Trophoblast cell (in vitro differentiated cells and primary cell): ENCODE results near the gene MACROD2.
"Not testable (repeated sequence)": the region's sequence is repeated elsewhere in the genome, so short reads cannot be mapped to it uniquely, and the experiment has no call there.

Experiments used
- DNase-seq, 2 donors: peaks; one replicate each; pipeline ENCODE4 v3.0.0-alpha.2; 2016
- H2AFZ ChIP-seq: 2 replicates; pipeline ENCODE4 v1.6.1; 2013; ENCODE audit warnings: low read length, moderate library complexity, mild to moderate bottlenecking; ENCODE audit not compliant: insufficient read depth, poor library complexity
- H2AK5ac ChIP-seq: 2 replicates; pipeline ENCODE4 v1.6.1; 2013; ENCODE audit warnings: mild to moderate bottlenecking, low read length
- H2BK120ac ChIP-seq: 2 replicates; pipeline ENCODE4 v1.6.1; 2013; ENCODE audit warnings: low read length, mild to moderate bottlenecking, moderate library complexity; ENCODE audit not compliant: insufficient read depth, poor library complexity
- H2BK12ac ChIP-seq: 2 replicates; pipeline ENCODE4 v1.6.1; 2013; ENCODE audit warnings: mild to moderate bottlenecking, low read length, moderate library complexity
- H2BK5ac ChIP-seq: 2 replicates; pipeline ENCODE4 v1.6.1; 2013; ENCODE audit warnings: low read length, low read depth, moderate library complexity, mild to moderate bottlenecking; ENCODE audit not compliant: poor library complexity
- H3K14ac ChIP-seq: 2 replicates; pipeline ENCODE4 v1.6.1; 2013; ENCODE audit warnings: mild to moderate bottlenecking, low read length
- H3K18ac ChIP-seq: 2 replicates; pipeline ENCODE4 v1.6.1; 2013; ENCODE audit warnings: mild to moderate bottlenecking, low read length
- H3K23ac ChIP-seq: 2 replicates; pipeline ENCODE4 v1.6.1; 2013; ENCODE audit warnings: low read length
- H3K27ac ChIP-seq: 2 replicates; pipeline ENCODE4 v1.5.1; 2013; ENCODE audit warnings: low read depth, mild to moderate bottlenecking, inconsistent platforms, low read length, moderate library complexity
- H3K27me3 ChIP-seq: 2 replicates; pipeline ENCODE4 v1.6.1; 2013; ENCODE audit warnings: inconsistent platforms, mild to moderate bottlenecking, low read length, moderate library complexity; ENCODE audit not compliant: insufficient read depth
- H3K36me3 ChIP-seq, 2 experiments: 1 replicate in 1 of 2; 2 replicates in 1 of 2; pipeline ENCODE4 v1.6.1; 2013; ENCODE audit warnings: low read length in 2 of 2, mild to moderate bottlenecking in 2 of 2, moderate library complexity in 1 of 2; ENCODE audit not compliant: insufficient read depth in 2 of 2, control insufficient read depth in 1 of 2
- H3K4ac ChIP-seq: 2 replicates; pipeline ENCODE4 v1.6.1; 2013; ENCODE audit warnings: low read depth, mild to moderate bottlenecking, low read length, moderate library complexity
- H3K4me1 ChIP-seq, 2 experiments: 1 replicate in 1 of 2; 2 replicates in 1 of 2; pipeline ENCODE4 v1.6.1; 2013; ENCODE audit warnings: low read length in 2 of 2, mild to moderate bottlenecking in 2 of 2, moderate library complexity in 1 of 2; ENCODE audit not compliant: insufficient read depth in 2 of 2, control insufficient read depth in 1 of 2
- H3K4me2 ChIP-seq: 2 replicates; pipeline ENCODE4 v1.6.1; 2013; ENCODE audit warnings: inconsistent platforms, mild to moderate bottlenecking, low read length, moderate library complexity
- H3K4me3 ChIP-seq: 2 replicates; pipeline ENCODE4 v1.5.1; 2013; ENCODE audit warnings: mild to moderate bottlenecking, low read depth, low read length, inconsistent platforms
- H3K79me1 ChIP-seq: one replicate; pipeline ENCODE4 v1.6.1; 2013; ENCODE audit warnings: low read length
- H3K79me2 ChIP-seq: 2 replicates; pipeline ENCODE4 v1.6.1; 2013; ENCODE audit warnings: low read length, mild to moderate bottlenecking; ENCODE audit not compliant: control insufficient read depth, insufficient read depth, poor library complexity
- H3K9ac ChIP-seq: 2 replicates; pipeline ENCODE4 v1.6.1; 2013; ENCODE audit warnings: mild to moderate bottlenecking, low read length
- H3K9me3 ChIP-seq: 2 replicates; pipeline ENCODE4 v1.6.1; 2013; ENCODE audit warnings: low read depth, mild to moderate bottlenecking, control low read depth, inconsistent platforms, low read length; ENCODE audit not compliant: insufficient read depth
- H4K12ac ChIP-seq: 2 replicates; pipeline ENCODE4 v1.6.1; 2013; ENCODE audit warnings: low read depth, mild to moderate bottlenecking, low read length, moderate library complexity
- H4K8ac ChIP-seq: 2 replicates; pipeline ENCODE4 v1.6.1; 2013; ENCODE audit warnings: low read depth, mild to moderate bottlenecking, low read length, moderate library complexity
- H4K91ac ChIP-seq: one replicate; pipeline ENCODE4 v1.6.1; 2013; ENCODE audit warnings: low read depth, mild to moderate bottlenecking, low read length, moderate library complexity
- WGBS: extraction: QIAGEN DNeasy Blood & Tissue Kit; methylation state at CpG from one replicate; pipeline ENCODE4 v1.1.7; 2013; ENCODE audit warnings: missing lambda C conversion rate; ENCODE audit not compliant: insufficient read length, insufficient coverage; ENCODE audit errors: extremely low coverage; 5-methylcytosine and 5-hydroxymethylcytosine counted together

MACROD2 gene

DNA sequence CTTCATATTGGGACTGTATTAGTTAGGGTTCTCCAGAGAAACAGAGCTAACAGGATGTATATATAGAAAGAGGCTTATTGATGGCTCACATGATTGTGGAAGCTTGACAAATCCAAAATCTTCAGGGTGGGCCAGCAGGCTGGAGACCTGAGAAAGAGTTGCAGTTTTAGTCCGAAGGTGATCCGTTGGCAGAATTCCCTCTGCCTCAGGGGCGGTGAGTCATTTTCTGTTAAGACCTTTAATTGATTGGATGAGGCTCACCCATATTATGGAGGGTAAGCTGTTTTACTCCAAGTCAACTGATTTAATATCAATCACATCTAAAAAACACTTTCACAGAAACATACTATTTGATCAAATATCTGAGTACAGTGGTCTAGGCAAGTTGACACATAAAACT lies 228.5 kb downstream of the MACROD2 start:
- no peak overlapping the region for H3K4me2 ChIP-seq
- no peaks in the 10 kb centered on the region for H3K79me1 ChIP-seq
- H3K18ac ChIP-seq: no peak overlapping the region
- H3K79me2 ChIP-seq: no peaks in the 10 kb centered on the region
- no peak overlapping the region for H3K4ac ChIP-seq
- no peak overlapping the region for H2BK12ac ChIP-seq
- H3K23ac ChIP-seq: no peak overlapping the region
- no peak overlapping the region for H3K4me3 ChIP-seq
- H3K27me3 ChIP-seq: no peaks in the 10 kb centered on the region
- H3K9me3 ChIP-seq: no peaks in the 10 kb centered on the region
- no peak overlapping the region for H2AK5ac ChIP-seq
- H2AFZ ChIP-seq: no peak overlapping the region
- no peak overlapping the region for H3K27ac ChIP-seq
- H3K14ac ChIP-seq: no peak overlapping the region
- H4K8ac ChIP-seq: no peak overlapping the region
- H3K4me1 ChIP-seq: peaks cover 6 to 9% of the 10 kb centered on the region in 2 experiments
- H4K12ac ChIP-seq: no peak overlapping the region
- no peak for DNase-seq
- no peaks in the 10 kb centered on the region for H3K36me3 ChIP-seq
- no peak overlapping the region for H2BK5ac ChIP-seq
- no CpG with 5 or more reads among the region's 3 CpGs for WGBS
- H4K91ac ChIP-seq: no peak overlapping the region
- H3K9ac ChIP-seq: no peak overlapping the region
- no peak overlapping the region for H2BK120ac ChIP-seq

DNA sequence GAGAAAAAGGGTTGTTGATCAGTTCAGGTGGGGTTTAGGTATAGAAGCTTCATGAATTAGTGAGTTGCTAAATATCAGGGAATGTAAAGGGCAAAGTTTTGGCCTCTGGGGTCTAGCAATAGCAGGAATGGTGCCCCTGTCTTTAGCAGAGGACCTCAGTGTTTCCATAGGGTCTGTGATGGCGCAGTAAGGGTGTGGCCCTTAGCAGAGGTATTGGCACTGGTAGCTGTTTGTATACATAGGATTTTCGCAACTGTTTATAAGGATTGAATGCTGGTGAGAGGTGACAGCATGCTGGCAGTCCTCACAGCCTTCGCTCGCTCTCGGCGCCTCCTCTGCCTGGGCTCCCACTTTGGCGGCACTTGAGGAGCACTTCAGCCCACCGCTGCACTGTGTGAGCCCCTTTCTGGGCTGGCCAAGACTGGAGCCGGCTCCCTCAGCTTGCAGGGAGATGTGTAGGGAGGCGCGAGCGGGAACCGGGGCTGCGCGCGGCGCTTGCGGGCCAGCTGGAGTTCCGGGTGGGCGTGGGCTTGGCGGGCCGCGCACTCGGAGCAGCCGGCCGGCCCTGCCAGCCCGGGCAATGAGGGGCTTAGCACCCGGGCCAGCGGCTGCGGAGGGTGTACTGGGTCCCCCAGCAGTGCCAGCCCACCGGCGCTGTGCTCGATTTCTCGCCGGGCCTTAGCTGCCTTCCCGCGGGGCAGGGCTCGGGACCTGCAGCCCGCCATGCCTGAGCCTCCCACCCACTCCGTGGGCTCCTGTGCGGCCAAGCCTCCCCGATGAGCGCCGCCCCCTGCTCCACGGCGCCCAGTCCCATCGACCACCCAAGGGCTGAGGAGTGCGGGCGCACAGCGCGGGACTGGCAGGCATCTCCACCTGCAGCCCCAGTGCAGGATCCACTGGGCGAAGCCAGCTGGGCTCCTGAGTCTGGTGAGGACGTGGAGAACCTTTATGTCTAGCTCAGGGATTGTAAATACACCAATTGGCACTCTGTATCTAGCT lies 231.0 kb downstream of the MACROD2 start:
- H4K91ac ChIP-seq, H3K36me3 ChIP-seq, H2BK120ac ChIP-seq, H2BK12ac ChIP-seq, DNase-seq, H2BK5ac ChIP-seq, H4K12ac ChIP-seq, H2AK5ac ChIP-seq, H3K27me3 ChIP-seq, H2AFZ ChIP-seq, H3K9ac ChIP-seq, H3K23ac ChIP-seq, H4K8ac ChIP-seq, H3K4ac ChIP-seq, H3K79me1 ChIP-seq, H3K14ac ChIP-seq, H3K79me2 ChIP-seq, H3K9me3 ChIP-seq, H3K4me2 ChIP-seq, H3K4me3 ChIP-seq, H3K27ac ChIP-seq, H3K18ac ChIP-seq, H3K4me1 ChIP-seq: not testable (repeated sequence)
- no CpG with 5 or more reads among the region's 53 CpGs for WGBS

DNA sequence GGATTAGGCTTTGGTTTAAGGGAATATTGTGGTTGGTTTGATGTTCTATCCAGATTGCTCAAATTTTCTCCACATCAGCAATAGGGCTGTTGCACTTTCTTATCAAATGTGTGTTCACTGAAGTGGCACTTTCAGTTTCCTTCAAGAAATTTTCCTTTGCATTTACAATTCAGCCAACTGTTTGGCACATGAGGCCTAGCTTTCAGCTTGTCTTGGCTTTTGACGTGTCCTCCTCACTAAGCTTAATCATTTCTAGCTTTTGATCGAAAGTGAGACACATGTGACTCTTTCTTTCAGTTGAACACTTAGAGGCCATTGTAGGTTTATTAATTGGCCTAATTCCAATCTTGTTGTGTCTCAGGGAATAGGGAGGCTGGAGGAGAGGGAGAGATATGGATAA lies 237.3 kb downstream of the MACROD2 start:
- no peak overlapping the region for H4K91ac ChIP-seq
- H3K18ac ChIP-seq: no peak overlapping the region
- no peak overlapping the region for H3K14ac ChIP-seq
- no peak overlapping the region for H3K9ac ChIP-seq
- no peak overlapping the region for H4K12ac ChIP-seq
- no peaks in the 10 kb centered on the region for H3K79me1 ChIP-seq
- H3K4me1 ChIP-seq: no peaks in the 10 kb centered on the region
- no peak overlapping the region for H2BK5ac ChIP-seq
- no peak overlapping the region for H4K8ac ChIP-seq
- H2AFZ ChIP-seq: no peak overlapping the region
- no peak for DNase-seq
- no peak overlapping the region for H2AK5ac ChIP-seq
- no peaks in the 10 kb centered on the region for H3K9me3 ChIP-seq
- no peak overlapping the region for H3K23ac ChIP-seq
- H3K4me2 ChIP-seq: no peak overlapping the region
- H2BK12ac ChIP-seq: no peak overlapping the region
- no CpG with 5 or more reads among the region's 2 CpGs for WGBS
- H2BK120ac ChIP-seq: no peak overlapping the region
- no peak overlapping the region for H3K27ac ChIP-seq
- no peaks in the 10 kb centered on the region for H3K79me2 ChIP-seq
- no peak overlapping the region for H3K4me3 ChIP-seq
- no peaks in the 10 kb centered on the region for H3K36me3 ChIP-seq
- no peaks in the 10 kb centered on the region for H3K27me3 ChIP-seq
- H3K4ac ChIP-seq: no peak overlapping the region

DNA sequence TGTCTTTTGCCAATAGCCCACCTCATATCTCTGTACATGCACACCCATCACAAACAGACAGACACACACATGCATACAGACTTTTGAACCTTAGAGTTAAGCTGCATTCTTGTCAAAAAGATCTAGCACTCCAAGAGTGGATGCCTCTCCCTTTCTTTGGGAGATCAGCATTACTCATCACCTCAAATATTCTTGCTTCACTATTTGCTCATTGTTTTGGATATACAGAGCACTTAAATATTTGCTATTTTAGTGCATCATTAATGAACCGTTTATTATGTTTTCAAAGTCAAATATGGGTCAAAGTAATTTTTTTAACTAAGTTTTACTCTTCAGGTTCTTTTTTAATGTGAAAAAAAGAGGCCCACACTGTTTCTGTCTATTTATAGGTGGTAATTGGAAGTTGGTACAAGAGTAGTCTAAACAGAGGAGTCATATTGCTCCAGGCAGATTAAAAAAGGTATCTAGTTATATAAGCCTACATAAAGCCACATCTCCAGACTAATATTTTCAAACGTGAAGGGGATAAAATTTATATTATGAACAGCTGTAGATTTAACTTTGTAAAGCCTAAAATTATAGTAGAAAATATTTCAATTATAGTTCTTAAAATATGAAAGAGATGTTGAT lies 239.5 kb downstream of the MACROD2 start:
- Histone ChIP-seq H3K23ac (no peak overlapping the region), H4K12ac (no peak overlapping the region), H3K4me2 (no peak overlapping the region), H3K18ac (no peak overlapping the region), H4K8ac (no peak overlapping the region), H3K36me3 (no peaks in the 10 kb centered on the region), H2BK120ac (no peak overlapping the region), H3K79me1 (no peaks in the 10 kb centered on the region), H3K4me1 (no peaks in the 10 kb centered on the region), H2BK12ac (no peak overlapping the region), H3K4me3 (no peak overlapping the region), H2BK5ac (no peak overlapping the region), H4K91ac (no peak overlapping the region), H2AK5ac (no peak overlapping the region), H3K4ac (no peak overlapping the region), H3K27ac (no peak overlapping the region), H3K14ac (no peak overlapping the region), H3K79me2 (no peaks in the 10 kb centered on the region), H3K27me3 (no peaks in the 10 kb centered on the region), H2AFZ (no peak overlapping the region), H3K9me3 (no peaks in the 10 kb centered on the region), H3K9ac (no peak overlapping the region)
- no peak for DNase-seq
- no CpG with 5 or more reads among the region's 2 CpGs for WGBS
